Tibial nerve (tissue), 4 donors: ENCODE results near the gene MRPL54. TPM values are rescaled to one million over a fixed set of nuclear protein-coding genes. Genes with fewer than 3 reads are reported as not detected.

ENCODE experiments used
- DNase-seq, 2 donors: peaks; one replicate each; pipeline ENCODE4 v3.0.0-alpha.2; 2019; ENCODE audit warnings: low spot score in 2 of 2
- H3K27ac ChIP-seq, 4 donors: fragments of 200-600 bp; sonication (generic) in 3 of 4; one replicate each; pipeline ENCODE4 v1.5.1; 2017 to 2019; ENCODE audit warnings: mild to moderate bottlenecking in 1 of 4
- H3K27me3 ChIP-seq, 2 donors: fragments of 200-600 bp; sonication (generic) in 1 of 2; one replicate each; pipeline versions ENCODE4 v1.5.1 to v1.6.0; 2017 to 2019
- H3K36me3 ChIP-seq, 3 donors: fragments of 200-600 bp; sonication (generic); one replicate each; pipeline ENCODE4 v1.5.1; 2018 to 2019
- H3K4me1 ChIP-seq, 4 donors: fragments of 200-600 bp; sonication (generic) in 3 of 4; one replicate each; pipeline ENCODE4 v1.5.1; 2017 to 2019
- H3K4me3 ChIP-seq, 4 donors: fragments of 200-600 bp; sonication (generic) in 3 of 4; one replicate each; pipeline ENCODE4 v1.5.1; 2017 to 2019; ENCODE audit warnings: mild to moderate bottlenecking in 1 of 4, moderate library complexity in 1 of 4
- H3K9me3 ChIP-seq, 4 donors: fragments of 200-600 bp; sonication (generic) in 3 of 4; one replicate each; pipeline ENCODE4 v1.5.1; 2017 to 2019
- CTCF ChIP-seq, 5 experiments: fragments of 200-600 bp in 3 of 5; fragments of 450-650 bp in 2 of 5; sonication (generic) in 3 of 5; IDR thresholded peaks; one replicate each; pipeline ENCODE4 v1.5.1; 2016 to 2019; ENCODE audit warnings: antibody characterized with exemption in 5 of 5, mild to moderate bottlenecking in 3 of 5, moderate library complexity in 2 of 5
- EP300 ChIP-seq, 2 donors: sonication (generic); formaldehyde crosslinking; IDR thresholded peaks; one replicate each; pipeline ENCODE4 v1.6.1; 2017; ENCODE audit warnings: antibody characterized with exemption in 2 of 2, mild to moderate bottlenecking in 1 of 2
- POLR2A ChIP-seq, 2 donors: fragments of 450-650 bp; IDR thresholded peaks; one replicate each; pipeline ENCODE4 v1.6.1; 2017; ENCODE audit warnings: antibody characterized with exemption in 2 of 2, mild to moderate bottlenecking in 2 of 2, moderate library complexity in 2 of 2
- WGBS, 2 donors: methylation state at CpG; one replicate each; pipeline ENCODE4 v1.1.5; 2018; 5-methylcytosine and 5-hydroxymethylcytosine counted together
- total RNA-seq, 4 donors: library from RNA; depleted of rRNA; stranded (reverse); fragments of >200 nt; gene quantifications; one replicate each; pipeline ENCODE4 v1.1.0, GENCODE V29; 2016

MRPL54 gene
- total RNA-seq, 4 donors from 2014 or later: 44.1 to 111 (median 59.2) TPM

DNA sequence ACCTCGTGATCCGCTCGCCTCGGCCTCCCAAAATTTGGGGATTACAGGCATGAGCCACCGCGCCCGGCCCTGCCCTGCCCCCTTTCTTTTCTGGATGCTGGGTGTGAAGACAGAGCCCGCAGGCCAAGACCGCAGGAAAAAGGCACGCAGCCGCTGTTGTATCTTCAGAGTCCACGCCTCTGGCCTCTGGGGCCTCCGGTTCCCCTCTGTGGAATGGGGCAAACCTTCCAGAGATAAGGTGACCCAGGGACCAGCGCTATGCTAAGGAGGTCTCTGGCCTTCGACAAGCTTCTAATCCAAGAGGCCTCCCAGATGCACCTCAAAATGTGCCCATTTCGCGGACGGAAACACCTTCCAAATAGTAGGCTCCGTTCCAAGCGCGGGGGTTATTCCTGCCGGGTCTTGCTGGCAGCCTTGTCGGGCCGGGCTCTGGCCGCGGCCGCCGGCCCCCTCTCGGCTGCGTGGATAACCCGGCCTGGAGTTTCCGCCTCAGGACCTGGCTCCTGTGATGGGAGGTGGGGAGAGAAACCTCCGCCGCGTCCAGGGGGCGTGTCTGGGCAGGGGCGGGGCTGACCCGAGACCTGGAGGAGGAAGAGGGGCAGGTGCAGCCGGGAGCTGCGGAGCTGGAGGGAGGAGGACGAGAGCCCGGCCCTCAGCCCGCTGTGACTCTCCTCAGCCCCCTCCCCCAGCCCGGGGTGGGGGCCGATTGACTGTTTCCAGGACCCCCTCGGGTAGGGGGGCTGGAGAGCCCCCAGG, 41.2 kb upstream of the MRPL54 start:
- Histone ChIP-seq H3K9me3 (no peaks in the 10 kb centered on the region), H3K27me3 (peaks cover 3 to 81% of the 10 kb centered on the region in 2 donors), H3K36me3 (no peaks in the 10 kb centered on the region), H3K4me1 (peaks cover 0 to 29% (median 2%) of the 10 kb centered on the region in 4 donors), H3K4me3 (peak overlapping the region in 2 of 4 donors; percentile 15 to 31), H3K27ac (peak overlapping the region in 1 of 4 donors; percentile 65)
- TF ChIP-seq POLR2A (IDR thresholded peaks at IDR 0.05) (peak in 1 of 2 donors; percentile 76), EP300 (IDR thresholded peaks at IDR 0.05) (peak in 1 of 2 donors; percentile 62), CTCF (IDR thresholded peaks at IDR 0.05) (peak in 2 of 5 experiments; percentile 36 to 57)
- 17 to 20% methylated on average over 38 to 39 of the region's 46 CpGs for WGBS, 2 donors
- DNase-seq: peak in 1 of 2 donors; percentile 62

DNA sequence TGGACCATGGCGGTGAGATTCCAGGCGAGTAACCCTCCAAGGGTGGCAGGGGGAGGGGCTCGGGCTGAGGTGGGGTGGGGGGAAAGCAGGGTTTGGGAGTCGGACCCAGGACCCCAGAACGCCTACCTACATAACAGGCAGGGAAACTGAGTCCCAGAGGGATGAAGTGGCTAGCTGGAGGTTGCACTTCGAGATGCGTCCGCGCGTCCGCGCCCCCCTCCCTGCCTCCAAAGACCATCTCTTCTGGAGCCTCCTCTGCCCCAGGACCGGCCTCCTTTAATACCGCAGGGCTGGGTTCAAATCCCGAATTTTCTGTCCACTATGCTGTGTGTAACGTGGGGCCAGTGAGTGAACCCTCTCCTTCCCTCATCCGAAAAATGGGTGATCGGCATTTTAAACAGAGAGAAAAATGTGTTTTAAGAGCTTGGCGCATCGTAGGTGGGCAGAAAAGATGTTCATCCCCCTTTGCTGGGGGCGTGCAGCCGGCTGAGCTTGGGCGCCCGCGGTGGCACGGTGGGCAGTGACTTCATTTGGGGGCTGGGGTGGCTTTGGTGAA, 40.5 kb upstream of the MRPL54 start:
- Histone ChIP-seq H3K27ac (peak overlapping the region in 1 of 4 donors; percentile 65), H3K27me3 (peaks cover 3 to 83% of the 10 kb centered on the region in 2 donors), H3K9me3 (no peaks in the 10 kb centered on the region), H3K4me3 (peak overlapping the region in 2 of 4 donors; percentile 15 to 31), H3K4me1 (peaks cover 0 to 29% (median 2%) of the 10 kb centered on the region in 4 donors), H3K36me3 (no peaks in the 10 kb centered on the region)
- TF ChIP-seq POLR2A (IDR thresholded peaks at IDR 0.05) (no peak), EP300 (IDR thresholded peaks at IDR 0.05) (no peak), CTCF (IDR thresholded peaks at IDR 0.05) (no peak)
- no peak for DNase-seq
- WGBS, 2 donors: 1 to 2% methylated on average over 22 to 25 of the region's 26 CpGs

DNA sequence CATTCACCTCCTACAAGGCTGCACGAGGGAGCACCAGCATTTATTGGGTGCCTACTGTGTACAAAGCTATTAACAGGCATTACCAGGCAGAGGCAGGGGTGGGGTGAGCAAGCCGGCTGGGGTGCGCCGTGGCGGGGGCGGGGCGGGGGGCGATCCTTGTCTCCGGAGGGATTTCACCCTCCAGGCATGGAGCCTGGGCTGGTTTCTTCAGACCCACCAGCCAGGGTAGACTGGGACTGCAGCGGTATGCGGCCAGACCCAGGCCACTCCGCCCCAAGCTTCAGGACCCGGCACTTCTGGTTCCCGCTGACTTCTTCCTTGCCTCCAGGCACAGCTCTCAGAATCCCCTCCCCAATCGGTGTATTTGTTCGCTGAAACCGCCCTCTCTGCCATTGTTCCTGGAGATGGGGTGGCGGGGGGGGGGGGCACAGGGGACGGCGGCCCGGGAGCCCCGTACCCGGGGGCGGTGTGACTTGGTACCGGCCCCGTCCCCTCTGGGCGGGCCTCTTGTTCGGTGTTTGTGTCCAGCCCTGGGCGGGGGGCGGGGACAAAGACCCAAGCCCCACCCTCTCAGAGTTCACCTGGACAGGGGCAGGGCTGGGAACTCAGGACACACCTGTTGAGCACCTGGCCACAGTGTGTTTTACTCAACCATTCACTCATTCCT, 39.9 kb upstream of the MRPL54 start:
- Histone ChIP-seq H3K4me3 (peak overlapping the region in 1 of 4 donors; percentile 31), H3K36me3 (no peaks in the 10 kb centered on the region), H3K4me1 (peaks cover 0 to 29% (median 2%) of the 10 kb centered on the region in 4 donors), H3K9me3 (no peaks in the 10 kb centered on the region), H3K27ac (peak overlapping the region in 1 of 4 donors; percentile 65), H3K27me3 (peaks cover 3 to 83% of the 10 kb centered on the region in 2 donors)
- DNase-seq: no peak
- TF ChIP-seq EP300 (IDR thresholded peaks at IDR 0.05): no peak
- TF ChIP-seq CTCF (IDR thresholded peaks at IDR 0.05): no peak
- WGBS, 2 donors: 3 to 5% methylated on average over 9 to 29 of the region's 30 CpGs

DNA sequence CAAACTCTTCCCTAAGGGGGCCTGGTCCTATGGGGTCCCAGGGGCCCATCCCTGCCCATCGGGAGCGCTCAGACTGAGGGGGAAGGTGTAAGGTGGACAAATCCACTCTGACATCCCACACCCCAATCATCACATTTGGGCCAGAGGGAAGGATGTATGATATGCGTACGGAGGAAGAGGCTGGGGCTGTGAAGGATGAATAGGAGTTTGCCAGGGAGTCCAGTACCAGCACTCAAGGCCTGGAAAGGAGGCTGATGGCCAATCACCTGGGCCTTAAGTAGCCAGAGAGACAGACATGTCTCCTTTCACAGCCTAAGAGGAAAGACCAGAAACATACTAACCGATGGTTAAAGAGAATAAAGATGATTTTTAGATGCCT, 39.4 kb upstream of the MRPL54 start:
- peaks cover 0 to 29% (median 2%) of the 10 kb centered on the region in 4 donors for H3K4me1 ChIP-seq
- no peak for DNase-seq
- WGBS, 2 donors: 74 to 78% methylated on average over 5 of the region's 5 CpGs
- H3K4me3 ChIP-seq: no peak overlapping the region
- no peak for TF ChIP-seq CTCF (IDR thresholded peaks at IDR 0.05)
- TF ChIP-seq EP300 (IDR thresholded peaks at IDR 0.05): no peak
- no peak for TF ChIP-seq POLR2A (IDR thresholded peaks at IDR 0.05)
- H3K36me3 ChIP-seq: no peaks in the 10 kb centered on the region
- no peak overlapping the region for H3K27ac ChIP-seq
- no peaks in the 10 kb centered on the region for H3K9me3 ChIP-seq
- H3K27me3 ChIP-seq: peaks cover 3 to 83% of the 10 kb centered on the region in 2 donors
